ENCODE measurements around the gene TMEM117. TPM values are rescaled to one million over a fixed set of nuclear protein-coding genes. Genes with fewer than 3 reads are reported as not detected.
A peak's percentile ranks its signal among the peaks of the same experiment; 100 is the strongest.

TMEM117 gene
- total RNA-seq, 1 donor from 2014 or later: 2.6 TPM

- no peak for DNase-seq (ENCODE audit: low read depth, low spot score)
Measured at GRCh38 chr12:43957732-43958372, 122.0 kb downstream of the TMEM117 start.

GRCh38 chr12:43964033-43964432 lies 128.2 kb downstream of the TMEM117 start:
- no peak for DNase-seq (ENCODE audit: low read depth, low spot score)

- DNase-seq (ENCODE audit: low read depth, low spot score): no peak
Measured at GRCh38 chr12:43964961-43965360, 129.1 kb downstream of the TMEM117 start.

- no peak for DNase-seq (ENCODE audit: low read depth, low spot score)
Measured at GRCh38 chr12:43965899-43966298, 130.0 kb downstream of the TMEM117 start.

GRCh38 chr12:43968736-43969135 lies 132.9 kb downstream of the TMEM117 start:
- no peak for DNase-seq (ENCODE audit: low read depth, low spot score)

- peak; percentile 8 for DNase-seq (ENCODE audit: low read depth, low spot score)
Measured at GRCh38 chr12:43969882-43970281, 134.0 kb downstream of the TMEM117 start.

- DNase-seq (ENCODE audit: low read depth, low spot score): no peak
Measured at GRCh38 chr12:43973385-43973784, 137.5 kb downstream of the TMEM117 start.

- DNase-seq (ENCODE audit: low read depth, low spot score): no peak
Measured at GRCh38 chr12:43973993-43974392, 138.1 kb downstream of the TMEM117 start.

GRCh38 chr12:43976027-43976426 lies 140.1 kb downstream of the TMEM117 start:
- no peak for DNase-seq (ENCODE audit: low read depth, low spot score)

- DNase-seq (ENCODE audit: low read depth, low spot score): no peak
Measured at GRCh38 chr12:43978556-43978955, 142.7 kb downstream of the TMEM117 start.

- DNase-seq (ENCODE audit: low read depth, low spot score): no peak
Measured at GRCh38 chr12:43979450-43979849, 143.6 kb downstream of the TMEM117 start.

GRCh38 chr12:43980627-43981191 lies 144.8 kb downstream of the TMEM117 start:
- DNase-seq (ENCODE audit: low read depth, low spot score): no peak

GRCh38 chr12:43981726-43982125 lies 145.8 kb downstream of the TMEM117 start:
- no peak for DNase-seq (ENCODE audit: low read depth, low spot score)

GRCh38 chr12:43982544-43982943 lies 146.7 kb downstream of the TMEM117 start:
- DNase-seq (ENCODE audit: low read depth, low spot score): no peak

- DNase-seq (ENCODE audit: low read depth, low spot score): no peak
Measured at GRCh38 chr12:43988838-43989560, 153.1 kb downstream of the TMEM117 start.

- no peak for DNase-seq (ENCODE audit: low read depth, low spot score)
Measured at GRCh38 chr12:43992856-43993255, 157.0 kb downstream of the TMEM117 start.

GRCh38 chr12:44000309-44000952 lies 164.6 kb downstream of the TMEM117 start:
- no peak for DNase-seq (ENCODE audit: low read depth, low spot score)

- DNase-seq (ENCODE audit: low read depth, low spot score): no peak
Measured at GRCh38 chr12:44002607-44003006, 166.7 kb downstream of the TMEM117 start.

GRCh38 chr12:44003721-44004120 lies 167.8 kb downstream of the TMEM117 start:
- DNase-seq (ENCODE audit: low read depth, low spot score): no peak

GRCh38 chr12:44015333-44015941 lies 179.6 kb downstream of the TMEM117 start:
- DNase-seq (ENCODE audit: low read depth, low spot score): no peak

- no peak for DNase-seq (ENCODE audit: low read depth, low spot score)
Measured at GRCh38 chr12:44017216-44017615, 181.3 kb downstream of the TMEM117 start.

GRCh38 chr12:44019118-44019517 lies 183.2 kb downstream of the TMEM117 start:
- no peak for DNase-seq (ENCODE audit: low read depth, low spot score)
